Measurements from ENCODE around the gene NMNAT3. TPM values are rescaled to one million over a fixed set of nuclear protein-coding genes. Genes with fewer than 3 reads are reported as not detected.

The NMNAT3 gene
- polyA plus RNA-seq, 2 of the 4 experiments (the other 2 are of a cell fraction) = 1.2 to 2.9 TPM

- no peak for FAIRE-seq
- no peak for ATAC-seq
- H3K9me3 ChIP-seq = no peaks in the 10 kb centered on the region
- H3K27ac ChIP-seq = no peak overlapping the region
- ChIA-PET CTCF (interaction anchor here (1.2 kb wide), 1 partner anchor 11 kb away, joined by 4 read pairs; no protein-coding TSS in a partner anchor), POLR2A (no interaction called here)
- 59% methylated on average over 6 of the region's 6 CpGs for WGBS (ENCODE audit: missing lambda C conversion rate)
- no peak for DNase-seq (ENCODE audit: low read depth in 1 of 2, low spot score in 1 of 2)
- H3K4me1 ChIP-seq = no peaks in the 10 kb centered on the region
- no peak overlapping the region for H3K4me3 ChIP-seq
- no peak for TF ChIP-seq ESRRA (IDR thresholded peaks at IDR 0.05; ENCODE audit: borderline replicate concordance, low read length)
- no peak for TF ChIP-seq REST (IDR thresholded peaks at IDR 0.05)
- no peak for TF ChIP-seq PHF8 (IDR thresholded peaks at IDR 0.05; ENCODE audit: borderline replicate concordance, low read depth)
- no peak for TF ChIP-seq BCL3 (IDR thresholded peaks at IDR 0.05)
- no peak for TF ChIP-seq RAD21 (conservative IDR thresholded peaks at IDR 0.05 in 1 of 2, IDR thresholded peaks at IDR 0.05 in 1 of 2)
- no peak overlapping the region for H3K4me2 ChIP-seq
These were observed 104.7 kb downstream of the NMNAT3 start for GRCh38 chr3:139572847-139573672.

GRCh38 chr3:139571711-139572110 lies 106.1 kb downstream of the NMNAT3 start:
- DNase-seq (ENCODE audit: low read depth in 1 of 2, low spot score in 1 of 2) (no peak), ATAC-seq (no peak), FAIRE-seq (no peak)
- TF ChIP-seq CTCF (IDR thresholded peaks at IDR 0.05) = no peak
- TF ChIP-seq EHMT2 (IDR thresholded peaks at IDR 0.05; ENCODE audit: low read depth) = no peak
- TF ChIP-seq KDM1A (IDR thresholded peaks at IDR 0.05; ENCODE audit: low read depth) = no peak
- no peaks in the 10 kb centered on the region for H3K4me1 ChIP-seq
- no peak overlapping the region for H3K4me3 ChIP-seq
- no peak overlapping the region for H3K4me2 ChIP-seq
- H3K9me3 ChIP-seq = no peaks in the 10 kb centered on the region
- ChIA-PET CTCF (no interaction called here), POLR2A (no interaction called here)
- no peak overlapping the region for H3K27ac ChIP-seq
- WGBS (ENCODE audit: missing lambda C conversion rate) = 81% methylated on average over 1 of the region's 1 CpG

GRCh38 chr3:139564294-139564861 lies 113.4 kb downstream of the NMNAT3 start:
- POLR2A ChIA-PET = no interaction called here
- CTCF ChIA-PET = interaction anchor here (1.0 to 1.1 kb wide), 2 partner anchors 137 to 201 kb away, joined by 3 to 4 read pairs; no protein-coding TSS in a partner anchor
- 69% methylated on average over 5 of the region's 5 CpGs for WGBS (ENCODE audit: missing lambda C conversion rate)
- no peak overlapping the region for H3K27ac ChIP-seq
- H3K4me2 ChIP-seq = no peak overlapping the region
- no peak overlapping the region for H3K4me3 ChIP-seq
- no peaks in the 10 kb centered on the region for H3K4me1 ChIP-seq
- H3K9me3 ChIP-seq = no peaks in the 10 kb centered on the region
- TF ChIP-seq HOXB13 (CRISPR knock-in tag; IDR thresholded peaks at IDR 0.05; ENCODE audit: low read depth) (no peak), MAFK (IDR thresholded peaks at IDR 0.05; ENCODE audit: partially characterized antibody) (peak; percentile 65), RAD21 (conservative IDR thresholded peaks at IDR 0.05 in 1 of 2, IDR thresholded peaks at IDR 0.05 in 1 of 2) (0 out of 5 replicates have a peak, but pooled peaks have one; percentile 12 to 19)
- DNase-seq (ENCODE audit: low read depth in 1 of 2, low spot score in 1 of 2) = no peak
- ATAC-seq = peak in 1 of 2 experiments; percentile 33; a peak in 1 of 6 replicates
- FAIRE-seq = no peak

All from A549 (cell line).